Activated naive CD4-positive, alpha-beta T cell (primary cell): ENCODE results near the gene OGDH.
"Not testable (repeated sequence)": the region's sequence is repeated elsewhere in the genome, so short reads cannot be mapped to it uniquely, and the experiment has no call there.

Experiments used
- DNase-seq, 4 experiments: peaks; one replicate each; lab custom pipeline; 2025; lab: John Stamatoyannopoulos, UW

OGDH gene

GRCh38 chr7:44707558-44708230, 101.3 kb downstream of the OGDH start:
- DNase-seq, result no peak

- no peak for DNase-seq
Measured at GRCh38 chr7:44709011-44709915, 102.8 kb downstream of the OGDH start.

- DNase-seq, result no peak
Measured at GRCh38 chr7:44709945-44710596, 103.6 kb downstream of the OGDH start.

GRCh38 chr7:44711528-44711927, 105.1 kb downstream of the OGDH start:
- DNase-seq, result no peak

GRCh38 chr7:44712012-44712411, 105.6 kb downstream of the OGDH start:
- no peak for DNase-seq

GRCh38 chr7:44713141-44713540, 106.7 kb downstream of the OGDH start:
- no peak for DNase-seq

GRCh38 chr7:44713680-44714335, 107.4 kb downstream of the OGDH start:
- no peak for DNase-seq

- DNase-seq, result no peak
Measured at GRCh38 chr7:44716205-44716604, 109.8 kb downstream of the OGDH start.

- no peak for DNase-seq
Measured at GRCh38 chr7:44720301-44720700, 113.9 kb downstream of the OGDH start.

GRCh38 chr7:44724276-44724675, 117.8 kb downstream of the OGDH start:
- no peak for DNase-seq

GRCh38 chr7:44726250-44726649, 119.8 kb downstream of the OGDH start:
- DNase-seq, result not testable (repeated sequence)

- DNase-seq, result no peak
Measured at GRCh38 chr7:44727158-44727936, 120.9 kb downstream of the OGDH start.

- no peak for DNase-seq
Measured at GRCh38 chr7:44727937-44728262, 121.5 kb downstream of the OGDH start.

- no peak for DNase-seq
Measured at GRCh38 chr7:44729949-44730590, 123.6 kb downstream of the OGDH start.

GRCh38 chr7:44732971-44733370, 126.5 kb downstream of the OGDH start:
- not testable (repeated sequence) for DNase-seq

- no peak for DNase-seq
Measured at GRCh38 chr7:44733708-44734481, 127.5 kb downstream of the OGDH start.

GRCh38 chr7:44735403-44736165, 129.2 kb downstream of the OGDH start:
- no peak for DNase-seq

GRCh38 chr7:44736896-44737295, 130.5 kb downstream of the OGDH start:
- no peak for DNase-seq

GRCh38 chr7:44738051-44738723, 131.8 kb downstream of the OGDH start:
- no peak for DNase-seq
